CD4-positive, alpha-beta T cell treated with Interleukin-12 subunit alpha and Interleukin-12 subunit beta, for 1 hour (primary cell): ENCODE data around the gene MAP3K13.
"Not testable (repeated sequence)": the region's sequence is repeated elsewhere in the genome, so short reads cannot be mapped to it uniquely, and the experiment has no call there.

ENCODE experiments used
- DNase-seq: peaks from one replicate; pipeline ENCODE4 v3.0.0-alpha.2; 2020

MAP3K13 gene

DNA sequence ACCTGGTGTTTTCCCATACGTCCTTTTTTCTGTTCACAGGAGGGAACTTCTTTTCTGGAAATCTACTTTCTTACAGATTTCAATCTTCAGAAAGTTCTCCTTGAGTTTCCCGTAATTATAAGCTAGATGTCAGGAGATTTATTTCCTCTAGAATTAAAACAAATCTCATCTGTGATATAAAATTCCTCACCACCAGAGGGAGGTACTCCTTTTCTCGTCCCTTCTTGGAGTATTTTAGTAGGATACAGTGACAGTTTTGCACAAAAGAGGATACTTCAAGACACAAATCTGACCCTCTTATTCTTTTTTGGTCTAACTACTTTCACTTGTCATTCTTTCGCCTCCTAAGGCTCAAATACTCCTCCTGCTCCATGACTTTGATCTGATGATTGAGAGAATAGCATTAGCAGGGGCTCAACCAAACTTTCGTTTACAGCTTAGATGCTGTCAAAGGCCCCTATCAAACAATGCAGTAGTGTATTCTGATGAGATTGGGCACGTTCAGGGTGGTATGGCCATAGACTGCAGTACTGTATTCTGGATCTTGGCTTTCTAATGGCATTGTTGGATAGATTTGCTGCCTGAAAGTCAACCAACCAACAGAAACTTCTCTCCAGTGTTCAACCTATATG is 97.9 kb downstream of the MAP3K13 start:
- no peak for DNase-seq

DNA sequence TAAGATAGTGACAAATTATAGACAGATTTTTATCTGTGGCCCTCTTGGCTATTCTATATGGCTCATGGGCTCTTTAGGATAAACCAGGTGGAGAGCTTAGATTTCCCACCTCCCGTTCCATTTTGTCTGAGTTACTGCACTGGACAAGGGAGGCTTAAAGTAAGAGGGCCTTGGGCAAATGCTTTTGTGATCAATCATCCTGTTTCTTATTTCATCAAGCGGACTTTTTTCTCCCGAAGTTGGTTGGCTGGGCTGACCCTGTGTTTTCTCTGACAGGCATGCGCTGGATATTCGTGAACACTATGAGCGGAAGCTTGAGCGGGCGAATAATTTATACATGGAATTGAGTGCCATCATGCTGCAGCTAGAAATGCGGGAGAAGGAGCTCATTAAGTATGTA is 102.5 kb downstream of the MAP3K13 start:
- no peak for DNase-seq

DNA sequence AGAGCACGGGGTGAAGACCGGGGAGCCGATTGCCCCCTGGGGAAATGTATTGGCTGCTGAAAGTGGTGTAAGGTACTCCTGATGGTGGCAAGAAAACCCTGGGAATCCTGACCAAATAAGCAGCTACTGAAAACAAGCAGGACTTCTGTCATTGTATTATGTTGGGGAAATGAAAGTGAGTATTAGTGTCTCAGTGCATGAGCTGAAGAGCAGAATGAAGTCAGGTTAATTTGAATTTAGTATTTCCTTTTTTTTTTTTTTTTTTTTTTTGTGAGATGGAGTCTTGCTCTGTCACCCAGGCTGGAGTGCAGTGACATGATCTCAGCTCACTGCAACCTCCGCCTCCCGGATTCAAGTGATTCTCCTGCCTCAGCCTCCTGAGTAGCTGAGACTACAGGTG is 103.2 kb downstream of the MAP3K13 start:
- DNase-seq = not testable (repeated sequence)

DNA sequence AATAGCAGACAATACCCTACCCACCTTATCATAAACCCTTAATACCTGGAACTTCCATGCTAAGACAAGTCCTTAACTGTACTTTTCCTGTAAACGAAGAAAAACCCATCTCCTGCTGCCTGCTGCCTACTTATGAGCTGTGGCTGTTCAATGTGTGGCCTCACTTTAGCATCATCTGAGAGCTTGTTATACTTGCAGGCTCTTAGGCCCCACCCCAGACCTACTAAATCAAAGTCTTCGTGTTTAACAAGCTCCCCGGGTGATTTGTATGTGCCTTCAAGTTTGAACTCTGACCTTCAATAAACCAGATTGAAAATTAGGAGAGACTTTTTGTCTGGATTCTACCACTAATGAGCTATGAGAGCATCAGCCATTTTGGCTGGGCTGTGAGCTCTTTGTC is 106.6 kb downstream of the MAP3K13 start:
- DNase-seq = no peak

DNA sequence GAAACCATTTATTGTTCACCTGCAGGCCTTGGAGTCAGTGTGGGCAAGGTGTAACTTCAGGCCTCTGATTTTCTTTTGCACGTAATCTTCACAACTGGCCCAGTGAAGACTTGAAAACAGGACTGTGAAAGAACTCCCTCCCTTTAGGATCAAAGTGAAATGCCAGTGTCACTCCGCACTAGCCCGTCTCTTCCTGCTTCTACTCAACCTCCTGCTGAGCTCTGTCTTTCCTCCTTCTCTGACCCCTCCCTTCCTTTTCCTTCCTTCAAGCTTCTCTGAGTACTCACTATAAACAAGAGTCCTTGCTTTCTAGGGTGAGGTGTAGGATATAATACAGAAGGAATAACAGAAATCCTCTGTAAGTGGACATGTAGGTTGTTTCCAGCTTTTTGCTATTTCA is 107.4 kb downstream of the MAP3K13 start:
- DNase-seq = no peak

DNA sequence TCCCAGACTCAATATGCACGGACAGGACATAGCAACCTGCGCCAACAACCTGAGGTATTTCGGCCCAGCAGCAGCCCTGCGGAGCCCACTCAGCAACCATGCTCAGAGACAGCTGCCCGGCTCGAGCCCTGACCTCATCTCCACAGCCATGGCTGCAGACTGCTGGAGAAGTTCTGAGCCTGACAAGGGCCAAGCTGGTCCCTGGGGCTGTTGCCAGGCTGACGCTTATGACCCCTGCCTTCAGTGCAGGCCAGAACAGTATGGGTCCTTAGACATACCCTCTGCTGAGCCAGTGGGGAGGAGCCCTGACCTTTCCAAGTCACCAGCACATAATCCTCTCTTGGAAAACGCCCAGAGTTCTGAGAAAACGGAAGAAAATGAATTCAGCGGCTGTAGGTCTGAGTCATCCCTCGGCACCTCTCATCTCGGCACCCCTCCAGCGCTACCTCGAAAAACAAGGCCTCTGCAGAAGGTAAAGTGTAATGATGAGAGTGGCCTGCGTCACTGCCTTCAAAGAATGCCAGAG is 110.4 kb downstream of the MAP3K13 start:
- no peak for DNase-seq

DNA sequence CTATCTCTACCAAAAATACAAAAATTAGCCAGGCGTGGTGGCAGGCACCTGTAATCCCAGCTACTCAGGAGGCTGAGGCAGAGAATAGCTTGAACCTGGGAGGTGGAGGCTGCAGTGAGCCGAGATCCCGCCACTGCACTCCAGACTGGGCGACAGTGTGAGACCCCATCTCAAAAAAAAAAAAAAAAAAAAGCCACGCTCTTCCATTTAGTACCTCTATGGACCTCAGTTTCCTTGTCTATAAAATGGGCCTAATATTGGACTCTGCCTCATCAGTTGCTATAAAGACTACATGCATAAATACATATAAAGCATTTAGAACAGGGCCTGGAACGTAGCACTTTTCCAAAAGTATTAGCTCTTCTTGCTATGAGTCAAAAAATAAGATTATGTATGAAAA is 112.0 kb downstream of the MAP3K13 start:
- not testable (repeated sequence) for DNase-seq

DNA sequence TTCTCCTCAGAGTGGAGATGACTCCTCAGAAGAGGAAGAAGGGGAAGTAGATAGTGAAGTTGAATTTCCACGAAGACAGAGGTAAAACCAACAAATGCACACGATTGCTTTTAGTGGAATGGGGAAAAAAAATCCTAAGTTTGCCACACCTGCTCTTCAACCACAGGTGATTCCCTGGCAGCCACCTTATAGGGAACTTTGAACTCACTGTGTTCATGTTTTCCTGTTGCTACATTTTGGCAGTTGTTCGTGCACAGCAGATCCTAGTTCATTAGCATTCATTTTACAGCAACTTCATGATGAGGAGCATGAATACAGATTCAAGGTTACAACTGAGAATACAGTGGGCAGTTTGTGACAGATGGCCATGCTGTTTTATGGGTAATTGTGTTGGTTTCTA is 114.4 kb downstream of the MAP3K13 start:
- no peak for DNase-seq

DNA sequence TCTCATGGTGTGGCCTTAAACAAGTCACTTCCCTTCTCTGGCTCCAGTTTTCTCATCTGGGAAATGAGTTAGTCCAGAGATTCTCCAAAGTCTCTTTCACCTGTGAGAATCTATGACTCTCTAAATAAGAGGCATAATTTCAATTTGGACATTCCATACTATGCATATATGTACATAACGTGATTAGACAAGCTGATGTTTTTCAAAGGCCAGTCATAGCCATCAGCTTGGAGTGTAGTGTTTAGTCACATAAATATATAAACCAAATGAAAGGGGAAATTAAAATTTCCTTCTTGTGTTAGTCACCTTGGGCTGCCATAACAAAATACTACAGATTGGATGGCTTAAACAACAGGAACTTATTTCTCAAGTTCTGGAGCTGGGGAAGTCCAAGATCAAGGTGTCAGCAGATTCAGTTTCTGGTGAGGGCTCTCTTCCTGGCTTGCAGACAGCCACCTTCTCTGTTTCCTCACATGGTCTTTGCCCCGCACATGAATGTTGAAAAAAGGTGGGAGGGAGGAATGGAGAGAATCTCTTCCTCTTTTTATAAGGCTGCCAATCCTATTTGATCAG is 116.5 kb downstream of the MAP3K13 start:
- no peak for DNase-seq

DNA sequence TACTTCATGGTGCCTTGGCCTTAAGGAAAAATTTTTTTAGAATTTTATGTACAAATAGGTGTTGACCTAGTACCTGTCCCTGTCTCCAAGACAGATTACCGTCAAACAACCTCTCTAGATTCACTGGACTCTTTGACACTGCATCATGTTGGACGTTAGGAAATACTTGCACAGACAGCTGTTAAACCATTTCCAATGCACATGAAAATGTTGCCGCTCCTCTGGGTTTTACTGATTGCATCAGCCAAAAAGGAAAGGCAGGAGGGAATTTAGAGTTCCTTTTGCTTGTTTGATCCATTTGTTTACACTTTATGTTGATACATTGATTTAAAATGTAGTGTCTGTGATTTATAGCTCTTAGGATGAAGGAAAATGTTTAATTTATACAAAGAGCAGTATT is 121.4 kb downstream of the MAP3K13 start:
- DNase-seq = no peak

DNA sequence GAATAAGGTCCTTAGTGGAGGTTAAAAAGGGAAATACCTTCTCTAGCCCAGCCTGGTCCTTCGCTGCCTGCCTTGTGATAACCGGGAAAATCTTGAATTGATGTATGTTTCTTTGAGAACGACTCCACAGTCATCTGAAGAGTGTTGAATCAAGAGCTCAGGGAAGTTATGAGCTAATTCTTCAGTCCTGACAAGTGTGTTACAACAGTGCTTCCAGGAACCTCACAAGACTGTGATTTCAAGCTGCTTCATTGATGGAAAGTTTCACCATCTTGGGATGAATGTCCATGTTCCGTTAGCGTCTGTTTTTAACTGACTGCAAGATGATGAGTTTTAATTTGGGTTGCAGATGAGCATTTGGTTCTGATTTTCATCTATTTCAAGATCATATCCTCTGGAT is 123.5 kb downstream of the MAP3K13 start:
- DNase-seq = no peak

DNA sequence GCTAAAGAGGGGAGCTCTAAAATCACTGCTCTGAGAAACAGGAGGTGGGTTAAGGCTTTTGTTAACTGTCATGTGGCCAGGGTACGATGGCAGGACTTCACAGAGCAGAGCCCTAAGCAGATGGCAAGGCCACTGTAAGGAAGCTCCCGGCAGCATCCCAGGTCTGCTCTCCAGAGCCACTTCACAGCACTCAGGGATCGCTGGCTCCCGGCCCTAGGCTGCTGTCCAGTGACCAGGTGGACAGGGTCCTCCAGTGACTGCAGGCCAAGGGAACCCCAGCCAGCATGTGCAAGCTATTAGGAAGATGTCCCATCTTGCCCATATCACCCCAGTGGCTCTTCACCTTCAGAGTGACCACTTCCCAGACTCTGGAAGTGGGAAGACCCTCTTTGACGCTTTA is 125.5 kb downstream of the MAP3K13 start:
- no peak for DNase-seq

DNA sequence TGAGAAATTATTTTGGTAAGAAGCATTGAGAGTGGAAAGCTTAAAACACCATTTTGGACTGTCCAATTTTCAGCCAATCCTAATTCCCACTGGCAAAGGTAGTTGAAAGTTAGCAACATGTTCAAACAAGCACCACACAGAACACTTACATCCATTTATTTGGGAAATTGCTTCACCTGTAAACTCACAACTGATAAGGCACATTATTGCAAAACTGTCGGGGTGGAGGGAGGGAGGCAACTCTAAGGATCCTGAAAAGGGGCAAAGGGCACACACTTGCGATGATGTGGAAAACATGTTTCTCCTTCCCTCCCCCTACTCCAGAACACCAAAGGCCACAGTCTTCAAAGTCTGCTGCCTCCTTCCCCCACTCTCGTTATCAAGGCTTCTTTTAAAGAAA is 126.5 kb downstream of the MAP3K13 start:
- no peak for DNase-seq

DNA sequence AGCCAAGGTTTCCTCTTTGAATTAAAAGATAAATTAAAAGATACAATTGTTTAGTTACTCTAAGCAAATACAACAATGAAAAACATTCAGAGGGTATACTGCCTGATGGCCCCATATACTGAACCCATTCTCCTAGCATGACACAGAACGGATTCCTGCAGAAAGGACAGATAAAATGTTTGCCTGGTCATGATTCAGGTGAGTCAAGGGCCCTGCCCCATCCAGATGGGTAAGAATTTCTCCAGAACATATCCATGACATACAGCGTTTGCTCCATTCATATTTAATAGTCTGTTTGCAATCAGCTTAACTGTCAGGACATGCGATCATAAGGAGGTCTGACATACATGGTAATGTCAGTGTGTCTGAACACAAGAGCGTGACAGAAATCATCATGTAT is 127.3 kb downstream of the MAP3K13 start:
- DNase-seq = no peak

DNA sequence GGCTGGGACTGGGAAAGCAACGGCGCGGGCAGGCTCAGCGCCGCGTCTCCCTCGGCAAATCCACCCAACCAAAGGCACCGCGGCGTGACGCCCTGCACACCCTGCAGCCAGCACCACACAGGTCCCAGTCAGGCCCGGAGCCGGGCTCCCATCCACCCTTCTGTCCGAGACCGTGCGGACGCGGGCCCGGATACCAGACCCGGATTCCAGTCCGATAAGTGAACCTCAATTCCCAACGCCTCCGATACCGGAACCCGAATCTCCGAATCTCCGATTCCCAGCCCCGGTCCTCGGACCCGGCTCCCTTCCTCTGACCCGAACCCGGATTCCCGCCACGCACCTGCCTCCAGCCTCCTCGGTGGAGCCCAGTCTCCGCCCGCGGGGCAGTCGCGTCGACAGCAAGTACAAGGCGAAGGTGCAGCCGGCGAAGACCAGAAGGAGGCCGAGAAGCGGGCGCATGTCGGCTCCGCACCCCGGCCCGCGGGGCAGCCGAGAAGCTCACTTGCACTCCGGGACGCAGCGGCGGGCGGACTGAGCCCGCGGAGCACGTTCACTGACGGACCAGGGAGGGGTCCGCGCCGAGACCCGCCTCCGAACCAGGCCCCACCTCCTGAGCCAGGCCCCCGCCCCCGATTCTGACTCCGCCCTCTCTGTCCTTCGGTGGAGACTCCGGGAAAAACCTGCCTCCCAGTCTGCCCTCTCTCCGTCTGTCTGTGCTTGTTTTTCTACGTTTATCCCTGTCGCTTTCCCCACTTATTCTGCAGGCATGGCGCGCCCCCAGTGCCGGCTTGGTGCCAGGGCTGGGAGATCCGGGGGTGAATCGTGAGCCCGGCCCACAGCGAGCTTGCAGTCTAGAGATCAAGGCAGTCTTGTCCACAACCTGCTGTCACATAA is 135.8 kb downstream of the MAP3K13 start, which contains the start of gene TMEM41A:
TSS of gene TMEM41A (minus strand) at position 533 of the 894 bp plus-strand sequence. CDS start at position 459, 74 bp downstream.
- DNase-seq = peak; percentile 90

DNA sequence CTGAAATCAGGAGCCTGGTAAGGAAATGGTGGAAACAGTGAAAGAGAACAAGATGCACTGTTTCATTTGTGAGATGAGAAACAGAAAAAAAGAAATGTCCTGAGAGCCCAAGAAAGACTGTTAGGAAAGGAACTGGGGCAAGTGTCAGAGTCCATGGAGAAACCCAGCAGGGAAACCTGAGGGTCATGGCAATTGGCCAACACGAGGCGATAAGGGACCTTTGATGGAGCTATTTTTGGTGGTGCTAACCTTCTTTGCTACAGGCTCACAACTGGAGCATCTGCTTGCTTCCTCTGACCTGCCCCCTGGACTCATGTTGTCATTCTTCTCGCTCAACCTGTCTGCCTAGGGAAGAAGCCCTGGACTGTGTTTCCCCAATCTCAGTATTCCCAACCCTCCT is 140.1 kb downstream of the MAP3K13 start:
- no peak for DNase-seq

DNA sequence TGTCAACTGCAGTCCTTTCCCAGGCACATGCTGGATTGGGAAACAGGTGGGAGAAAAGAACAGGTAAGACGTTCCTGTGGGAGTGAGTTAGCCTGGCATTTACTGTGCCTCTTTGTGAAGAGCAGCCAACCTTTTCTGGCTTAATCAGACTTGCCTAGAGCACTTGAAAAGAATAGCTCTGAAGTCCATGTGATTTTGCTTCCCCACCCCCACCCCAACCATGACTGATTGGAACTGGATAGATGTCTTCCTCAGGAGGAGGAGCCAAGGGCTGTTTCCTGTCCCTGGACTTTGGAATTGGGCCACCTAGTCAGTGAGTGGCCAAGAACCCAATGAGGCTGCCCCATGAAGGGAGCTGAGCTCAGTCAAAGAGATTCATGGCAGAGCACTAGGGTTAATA is 140.6 kb downstream of the MAP3K13 start:
- no peak for DNase-seq

DNA sequence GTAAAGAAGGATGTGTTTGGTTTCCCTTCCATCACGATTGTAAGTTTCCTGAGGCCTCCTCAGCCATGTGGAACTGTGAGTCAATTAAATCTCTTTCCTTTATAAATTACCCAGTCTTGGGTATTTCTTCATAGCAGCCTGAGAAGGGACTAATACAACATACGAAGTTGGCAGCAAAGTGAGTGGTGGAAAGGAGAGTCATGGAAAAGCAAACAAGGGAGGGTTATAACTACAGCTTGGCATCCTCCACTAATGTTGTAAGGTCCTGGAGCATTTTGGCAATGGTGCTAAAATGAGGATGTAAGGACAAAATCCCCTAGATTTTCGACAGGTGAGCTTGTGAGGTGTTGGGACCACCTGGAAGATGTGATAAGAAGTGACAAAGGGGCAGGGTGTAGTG is 141.7 kb downstream of the MAP3K13 start:
- DNase-seq = no peak

DNA sequence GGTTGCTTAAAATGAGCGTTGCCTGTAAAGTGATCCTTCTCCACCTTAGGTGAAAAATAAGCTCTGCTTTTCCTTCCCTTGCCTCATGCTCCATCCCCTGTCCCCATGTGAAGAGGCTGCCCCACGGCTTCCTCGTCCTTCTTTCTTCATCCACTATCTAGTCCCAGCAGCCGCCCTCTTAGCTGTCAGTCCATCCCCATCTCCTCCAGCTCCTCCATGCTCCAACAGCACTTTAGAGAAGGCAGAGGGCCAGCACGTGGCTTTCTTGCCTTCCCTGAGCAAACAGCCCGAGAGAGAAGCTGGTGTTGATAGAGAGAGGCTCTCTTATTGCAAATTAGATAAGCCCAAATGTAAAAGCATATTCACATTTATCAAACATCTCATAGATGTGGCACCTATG is 144.9 kb downstream of the MAP3K13 start:
- no peak for DNase-seq

DNA sequence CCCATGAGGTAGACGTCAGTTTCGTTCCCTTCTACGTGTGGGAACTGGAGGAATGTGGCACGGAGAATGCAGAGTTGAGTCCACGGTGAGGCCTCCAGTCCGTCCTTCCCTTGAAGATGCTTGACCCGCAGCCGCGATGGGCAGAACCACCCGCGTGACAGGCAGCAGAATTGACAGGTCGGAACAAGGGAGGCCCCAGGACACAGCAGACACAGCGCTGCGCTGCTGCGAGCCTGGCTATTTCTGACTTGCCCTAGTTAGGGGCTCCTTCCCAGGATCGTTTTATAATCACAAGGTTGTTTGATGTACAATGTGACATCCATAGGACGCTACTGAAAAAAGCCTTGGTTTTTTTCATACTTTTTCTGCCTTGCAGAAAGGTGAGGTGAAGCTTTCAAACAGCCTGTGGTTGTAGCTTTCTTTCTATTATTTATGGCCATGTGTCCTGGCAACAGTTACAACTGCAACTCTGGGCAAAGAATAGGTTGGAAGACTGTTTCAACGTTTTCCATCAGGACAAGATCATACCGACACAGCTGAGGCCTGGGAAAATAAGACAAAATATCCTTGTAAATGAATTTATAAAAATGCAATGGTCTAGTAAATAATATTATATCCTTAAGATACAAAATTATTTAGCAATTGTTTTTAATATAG is 145.5 kb downstream of the MAP3K13 start:
- DNase-seq = no peak

DNA sequence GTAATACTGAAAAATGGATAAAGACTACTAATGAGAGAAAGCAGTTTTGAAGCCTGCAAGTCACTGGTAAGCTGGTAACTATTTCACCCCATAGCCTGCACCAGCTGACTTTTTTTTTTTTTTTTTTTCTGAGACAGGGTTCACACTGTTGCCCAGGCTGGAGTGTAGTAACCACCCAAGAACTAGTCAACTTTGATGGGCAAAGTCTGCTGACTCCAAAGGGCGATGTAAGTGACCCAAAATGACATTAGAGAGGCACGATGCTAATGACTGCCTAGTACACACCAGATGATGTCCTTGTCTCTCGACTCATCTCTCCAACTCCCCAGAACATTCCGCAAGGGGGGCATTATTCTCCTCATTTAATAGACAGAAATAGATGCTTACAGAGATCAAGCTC is 148.8 kb downstream of the MAP3K13 start:
- no peak for DNase-seq

DNA sequence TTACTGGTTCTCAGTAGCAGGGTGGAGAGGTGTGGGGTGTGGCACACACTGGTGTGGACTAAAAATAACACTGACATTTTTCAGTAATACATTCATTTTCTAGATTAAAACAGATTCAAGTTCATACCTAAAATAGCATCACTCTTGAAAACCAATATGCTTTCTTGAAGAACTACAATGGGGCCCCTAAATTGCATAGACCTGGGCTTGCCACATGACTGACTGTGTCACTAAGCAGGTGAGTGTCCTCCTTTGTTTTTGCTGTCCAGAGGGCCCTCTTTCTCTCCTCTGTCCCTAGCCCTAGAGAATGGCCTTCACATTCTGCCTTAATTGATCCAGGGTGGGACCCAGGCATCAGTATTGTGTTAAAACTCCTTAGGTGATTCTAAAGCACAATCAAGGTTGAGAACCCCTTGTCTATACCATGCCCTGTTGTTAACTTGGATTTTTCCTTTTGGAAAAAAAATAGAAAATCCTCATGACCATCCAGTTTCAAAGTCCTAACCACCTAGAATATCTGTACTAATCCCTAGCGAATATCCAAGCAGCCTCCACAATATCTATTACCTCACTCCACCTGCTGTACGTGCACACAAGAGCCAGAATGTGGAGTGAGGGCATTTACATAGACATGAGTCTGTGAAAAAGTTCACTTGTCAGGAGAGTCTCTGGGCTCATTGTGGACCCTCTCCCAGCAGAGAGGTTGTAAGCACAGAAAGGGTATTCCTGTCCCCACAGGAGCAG is 154.6 kb downstream of the MAP3K13 start:
- DNase-seq = no peak

DNA sequence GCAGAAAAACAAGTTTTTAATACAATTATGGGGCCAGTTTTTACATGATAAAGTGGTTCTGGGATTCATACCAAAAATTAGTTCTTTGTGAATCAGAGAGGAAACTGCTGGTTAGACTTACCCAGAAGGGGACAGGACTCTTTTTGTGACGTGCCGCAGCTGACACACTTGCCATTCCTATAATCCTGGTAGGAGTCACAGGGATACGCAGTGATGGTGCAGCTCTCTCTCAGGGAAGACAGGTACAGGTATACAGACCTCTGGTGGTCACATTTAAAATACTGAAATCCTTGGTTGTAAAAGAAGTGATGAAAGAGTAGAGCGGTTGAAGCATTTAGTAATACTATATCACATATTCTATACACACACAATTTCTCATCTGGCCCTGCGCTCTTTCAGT is 156.1 kb downstream of the MAP3K13 start:
- DNase-seq = no peak
